Progenitor cell of endocrine pancreas (in vitro differentiated cells): ENCODE measurements around the gene DNAJC5. TPM values are rescaled to one million over a fixed set of nuclear protein-coding genes. Genes with fewer than 3 reads are reported as not detected.

Source experiments
- DNase-seq: peaks from one replicate; pipeline ENCODE4 v3.0.0; 2021; ENCODE audit warnings: low spot score; ENCODE audit not compliant: unreplicated experiment
- H3K27ac Mint-ChIP-seq: 2 replicates; pipeline ENCODE4 v1.8.0; 2021; ENCODE audit warnings: mild to moderate bottlenecking, moderate library complexity, mixed read lengths
- H3K27me3 Mint-ChIP-seq: 2 replicates; pipeline ENCODE4 v1.8.0; 2021; ENCODE audit warnings: mixed read lengths
- H3K36me3 Mint-ChIP-seq: 2 replicates; pipeline ENCODE4 v1.8.0; 2022; ENCODE audit warnings: mixed read lengths; ENCODE audit not compliant: insufficient read depth
- H3K4me1 Mint-ChIP-seq: 2 replicates; pipeline ENCODE4 v1.8.0; 2021; ENCODE audit warnings: low read depth, mixed read lengths
- H3K4me3 Mint-ChIP-seq: 2 replicates; pipeline ENCODE4 v1.8.0; 2021; ENCODE audit warnings: low read depth, mild to moderate bottlenecking, moderate library complexity, mixed read lengths
- H3K9me3 Mint-ChIP-seq: 2 replicates; pipeline ENCODE4 v1.8.0; 2021; ENCODE audit warnings: low read depth, mixed read lengths
- CTCF ChIP-seq: fragments of 200-600 bp; sonication (generic); IDR thresholded peaks from one replicate; pipeline ENCODE4 v1.5.0; 2021; ENCODE audit warnings: antibody characterized with exemption, mild to moderate bottlenecking; ENCODE audit not compliant: unreplicated experiment
- total RNA-seq: library from RNA; stranded (reverse); gene quantifications from 2 replicates; pipeline ENCODE4 v1.2.1, GENCODE V29; 2021

Gene DNAJC5
- total RNA-seq, 1 donor from 2014 or later, result 41.8 TPM

GRCh38 chr20:63951398-63952209, 56.7 kb downstream of the DNAJC5 start:
- Mint-ChIP-seq H3K27me3 (no peaks in the 10 kb centered on the region), H3K9me3 (no peaks in the 10 kb centered on the region), H3K27ac (no peak overlapping the region), H3K36me3 (no peaks in the 10 kb centered on the region), H3K4me3 (no peak overlapping the region), H3K4me1 (peaks cover 29% of the 10 kb centered on the region)
- DNase-seq, result no peak
- no peak for TF ChIP-seq CTCF

- Mint-ChIP-seq H3K36me3 (no peaks in the 10 kb centered on the region), H3K4me1 (peaks cover 29% of the 10 kb centered on the region), H3K9me3 (no peaks in the 10 kb centered on the region), H3K4me3 (no peak overlapping the region), H3K27ac (no peak overlapping the region), H3K27me3 (no peaks in the 10 kb centered on the region)
- no peak for TF ChIP-seq CTCF
- DNase-seq, result no peak
These were observed 57.2 kb downstream of the DNAJC5 start for GRCh38 chr20:63952210-63952535.

- no peak overlapping the region for H3K27ac Mint-ChIP-seq
These were observed 57.8 kb downstream of the DNAJC5 start for GRCh38 chr20:63952769-63953168.

GRCh38 chr20:63953764-63954429, 59.0 kb downstream of the DNAJC5 start:
- H3K9me3 Mint-ChIP-seq, result no peaks in the 10 kb centered on the region

More at GRCh38 chr20:63952769-63953168, 57.8 kb downstream of the DNAJC5 start:
- no peaks in the 10 kb centered on the region for H3K9me3 Mint-ChIP-seq
- H3K4me1 Mint-ChIP-seq, result peaks cover 29% of the 10 kb centered on the region
- no peak for TF ChIP-seq CTCF
- H3K27me3 Mint-ChIP-seq, result no peaks in the 10 kb centered on the region
- no peak for DNase-seq
- H3K36me3 Mint-ChIP-seq, result no peaks in the 10 kb centered on the region
- no peak overlapping the region for H3K4me3 Mint-ChIP-seq

More at GRCh38 chr20:63953764-63954429, 59.0 kb downstream of the DNAJC5 start:
- Mint-ChIP-seq H3K27me3 (no peaks in the 10 kb centered on the region), H3K36me3 (no peaks in the 10 kb centered on the region), H3K4me1 (peaks cover 25% of the 10 kb centered on the region), H3K27ac (peak overlapping the region; percentile 81), H3K4me3 (peak overlapping the region; percentile 79)
- TF ChIP-seq CTCF, result no peak
- DNase-seq, result no peak
